ENCODE measurements around the gene GADL1. TPM values are rescaled to one million over a fixed set of nuclear protein-coding genes. Genes with fewer than 3 reads are reported as not detected.

Gene GADL1
- total RNA-seq, 2 donors from 2014 or later = not detected

- Histone ChIP-seq H3K4me3 (no peak overlapping the region), H3K27ac (no peak overlapping the region), H3K4me1 (no peaks in the 10 kb centered on the region), H3K27me3 (no peaks in the 10 kb centered on the region), H3K36me3 (no peaks in the 10 kb centered on the region), H3K9ac (ENCODE audit: low read depth in 2 of 2, low read length in 2 of 2) (no peak overlapping the region), H3K9me3 (no peaks in the 10 kb centered on the region)
- no peak for TF ChIP-seq CTCF (IDR thresholded peaks at IDR 0.05)
- DNase-seq = no peak
- intact Hi-C loops (cut with DNase I) = no loop called here
Measured at GRCh38 chr3:30934208-30934550, 39.7 kb upstream of the GADL1 start.

DNA sequence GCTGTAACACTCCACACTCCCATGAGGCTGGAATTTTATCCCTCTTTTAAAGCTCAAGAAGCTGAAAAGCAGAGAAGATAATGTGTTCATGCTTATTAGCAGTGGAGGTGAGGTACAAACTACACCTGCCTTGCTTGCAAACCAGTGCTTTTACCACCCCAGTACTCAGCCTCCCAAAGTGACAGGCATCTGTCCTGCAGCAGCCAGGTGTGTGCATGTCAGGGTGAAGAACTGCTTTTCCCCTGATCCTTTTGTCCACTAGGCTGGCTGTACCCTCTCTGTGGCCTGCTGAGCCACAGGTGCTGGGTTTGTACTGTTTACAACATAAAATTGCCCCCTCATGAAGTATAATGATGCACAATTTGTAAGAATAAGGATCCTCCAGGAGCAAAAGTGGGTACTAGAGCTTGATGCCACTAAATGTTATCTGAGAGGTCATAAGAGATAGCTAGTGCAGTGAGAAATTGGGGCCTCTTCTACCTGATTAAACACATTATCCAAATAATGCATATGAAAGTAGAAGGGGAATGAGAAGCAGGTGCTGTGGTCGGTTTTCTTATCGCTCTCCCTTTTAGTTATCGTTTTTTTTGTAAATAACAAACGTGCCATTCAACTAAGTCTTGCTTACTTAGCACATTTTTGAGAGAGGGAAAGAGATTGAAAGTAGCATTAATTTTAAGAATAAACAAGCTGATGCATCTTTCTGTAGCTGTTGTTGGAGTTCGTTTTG is 39.2 kb upstream of the GADL1 start:
- no peak overlapping the region for H3K9ac ChIP-seq (ENCODE audit: low read depth in 2 of 2, low read length in 2 of 2)
- intact Hi-C loops (cut with DNase I) = no loop called here
- no peak for TF ChIP-seq CTCF (IDR thresholded peaks at IDR 0.05)
- no peak overlapping the region for H3K4me3 ChIP-seq
- H3K27ac ChIP-seq = no peak overlapping the region
- no peaks in the 10 kb centered on the region for H3K27me3 ChIP-seq
- no peak for DNase-seq
- no peaks in the 10 kb centered on the region for H3K36me3 ChIP-seq
- no peaks in the 10 kb centered on the region for H3K9me3 ChIP-seq
- no peaks in the 10 kb centered on the region for H3K4me1 ChIP-seq

GRCh38 chr3:30932513-30933098 is 38.1 kb upstream of the GADL1 start:
- H3K4me1 ChIP-seq = no peaks in the 10 kb centered on the region
- TF ChIP-seq CTCF (IDR thresholded peaks at IDR 0.05) = no peak

GRCh38 chr3:30924763-30925162 is 30.3 kb upstream of the GADL1 start:
- H3K4me1 ChIP-seq = no peaks in the 10 kb centered on the region
- no peaks in the 10 kb centered on the region for H3K27me3 ChIP-seq
- H3K27ac ChIP-seq = no peak overlapping the region
- H3K9ac ChIP-seq (ENCODE audit: low read depth in 2 of 2, low read length in 2 of 2) = no peak overlapping the region
- no peaks in the 10 kb centered on the region for H3K9me3 ChIP-seq
- no peak overlapping the region for H3K4me3 ChIP-seq
- H3K36me3 ChIP-seq = no peaks in the 10 kb centered on the region
- DNase-seq = no peak
- intact Hi-C loops (cut with DNase I) = no loop called here
- TF ChIP-seq CTCF (IDR thresholded peaks at IDR 0.05) = no peak

More at GRCh38 chr3:30932513-30933098, 38.1 kb upstream of the GADL1 start:
- intact Hi-C loops (cut with DNase I) = no loop called here
- no peak overlapping the region for H3K4me3 ChIP-seq
- DNase-seq = no peak
- no peak overlapping the region for H3K27ac ChIP-seq
- no peak overlapping the region for H3K9ac ChIP-seq (ENCODE audit: low read depth in 2 of 2, low read length in 2 of 2)
- H3K27me3 ChIP-seq = no peaks in the 10 kb centered on the region
- H3K9me3 ChIP-seq = no peaks in the 10 kb centered on the region
- H3K36me3 ChIP-seq = no peaks in the 10 kb centered on the region

GRCh38 chr3:30919564-30919963 is 25.1 kb upstream of the GADL1 start:
- no peak for DNase-seq
- Histone ChIP-seq H3K9me3 (no peaks in the 10 kb centered on the region), H3K36me3 (no peaks in the 10 kb centered on the region), H3K4me3 (no peak overlapping the region), H3K27ac (no peak overlapping the region), H3K27me3 (no peaks in the 10 kb centered on the region), H3K4me1 (no peaks in the 10 kb centered on the region), H3K9ac (ENCODE audit: low read depth in 2 of 2, low read length in 2 of 2) (no peak overlapping the region)
- no peak for TF ChIP-seq CTCF (IDR thresholded peaks at IDR 0.05)
- intact Hi-C loops (cut with DNase I) = no loop called here
